Epithelial cell of proximal tubule (primary cell): ENCODE data around the gene ADGRB3. TPM values are rescaled to one million over a fixed set of nuclear protein-coding genes. Genes with fewer than 3 reads are reported as not detected.

ENCODE experiments used
- DNase-seq: peaks from one replicate; pipeline ENCODE4 v3.0.0-alpha.2; 2011; ENCODE audit warnings: low read depth
- H3K4me3 ChIP-seq: 2 replicates; pipeline ENCODE4 v1.5.1; 2011; ENCODE audit warnings: low read depth, mild to moderate bottlenecking, low read length
- total RNA-seq: library from RNA; depleted of rRNA; stranded (reverse); fragments of >200 nt; gene quantifications from 2 replicates; pipeline ENCODE4 v1.2.3, GENCODE V29; 2015
- TF ChIP-seq, protein P1 (sequence below): conservative IDR thresholded peaks from 2 replicates; pipeline ENCODE4 v1.5.1; 2012; ENCODE audit warnings: low read depth, mild to moderate bottlenecking, low read length

ADGRB3 gene
- total RNA-seq, 1 donor from 2014 or later, result 4.7 TPM

GRCh38 chr6:68756454-68757375 lies 121.6 kb downstream of the ADGRB3 start:
- TF ChIP-seq, protein P1, sequence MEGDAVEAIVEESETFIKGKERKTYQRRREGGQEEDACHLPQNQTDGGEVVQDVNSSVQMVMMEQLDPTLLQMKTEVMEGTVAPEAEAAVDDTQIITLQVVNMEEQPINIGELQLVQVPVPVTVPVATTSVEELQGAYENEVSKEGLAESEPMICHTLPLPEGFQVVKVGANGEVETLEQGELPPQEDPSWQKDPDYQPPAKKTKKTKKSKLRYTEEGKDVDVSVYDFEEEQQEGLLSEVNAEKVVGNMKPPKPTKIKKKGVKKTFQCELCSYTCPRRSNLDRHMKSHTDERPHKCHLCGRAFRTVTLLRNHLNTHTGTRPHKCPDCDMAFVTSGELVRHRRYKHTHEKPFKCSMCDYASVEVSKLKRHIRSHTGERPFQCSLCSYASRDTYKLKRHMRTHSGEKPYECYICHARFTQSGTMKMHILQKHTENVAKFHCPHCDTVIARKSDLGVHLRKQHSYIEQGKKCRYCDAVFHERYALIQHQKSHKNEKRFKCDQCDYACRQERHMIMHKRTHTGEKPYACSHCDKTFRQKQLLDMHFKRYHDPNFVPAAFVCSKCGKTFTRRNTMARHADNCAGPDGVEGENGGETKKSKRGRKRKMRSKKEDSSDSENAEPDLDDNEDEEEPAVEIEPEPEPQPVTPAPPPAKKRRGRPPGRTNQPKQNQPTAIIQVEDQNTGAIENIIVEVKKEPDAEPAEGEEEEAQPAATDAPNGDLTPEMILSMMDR, result no peak
- DNase-seq, result no peak
- no peak overlapping the region for H3K4me3 ChIP-seq

DNA sequence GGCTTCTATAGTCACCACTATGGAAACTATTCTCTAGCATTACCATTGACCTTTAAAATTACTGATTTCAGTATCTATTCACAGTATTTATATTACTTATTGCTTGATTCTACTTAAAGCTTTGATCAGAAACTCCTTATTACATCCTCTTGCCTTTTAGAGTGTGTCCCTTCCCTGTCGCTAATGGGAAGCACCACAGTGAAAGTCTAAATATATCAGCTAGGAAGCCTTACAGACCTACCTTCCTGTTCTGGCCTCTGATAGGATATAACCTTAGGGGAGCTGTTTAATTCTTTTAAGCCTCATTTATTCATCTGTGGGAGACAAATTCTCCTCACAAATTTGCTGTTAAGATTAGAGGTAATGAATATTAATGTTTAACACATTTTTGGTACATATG lies 122.7 kb downstream of the ADGRB3 start:
- no peak for DNase-seq
- no peak overlapping the region for H3K4me3 ChIP-seq
- TF ChIP-seq, protein P1, result no peak

DNA sequence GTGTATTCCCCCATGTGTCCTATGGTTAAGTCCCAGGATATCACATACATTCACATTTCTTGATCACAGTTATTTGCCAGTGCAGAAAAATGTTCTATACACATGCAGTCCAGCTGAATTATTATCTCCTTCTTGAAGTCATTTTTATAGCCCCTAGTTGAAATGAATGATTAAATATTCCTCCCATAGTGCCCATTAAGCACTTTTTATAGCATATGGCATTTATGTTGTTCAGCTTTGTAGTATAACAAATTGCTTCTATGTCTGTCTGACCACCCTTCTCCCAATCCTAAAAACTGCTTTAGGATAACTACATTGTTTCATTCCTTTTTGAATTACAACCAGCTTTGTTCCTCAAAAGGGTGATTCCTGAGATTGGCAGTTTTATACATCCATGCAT lies 123.5 kb downstream of the ADGRB3 start:
- H3K4me3 ChIP-seq, result no peak overlapping the region
- TF ChIP-seq, protein P1, result no peak
- DNase-seq, result no peak

- no peak overlapping the region for H3K4me3 ChIP-seq
- TF ChIP-seq, protein P1, result no peak
- DNase-seq, result no peak
These were observed 125.4 kb downstream of the ADGRB3 start for GRCh38 chr6:68760485-68760884.

DNA sequence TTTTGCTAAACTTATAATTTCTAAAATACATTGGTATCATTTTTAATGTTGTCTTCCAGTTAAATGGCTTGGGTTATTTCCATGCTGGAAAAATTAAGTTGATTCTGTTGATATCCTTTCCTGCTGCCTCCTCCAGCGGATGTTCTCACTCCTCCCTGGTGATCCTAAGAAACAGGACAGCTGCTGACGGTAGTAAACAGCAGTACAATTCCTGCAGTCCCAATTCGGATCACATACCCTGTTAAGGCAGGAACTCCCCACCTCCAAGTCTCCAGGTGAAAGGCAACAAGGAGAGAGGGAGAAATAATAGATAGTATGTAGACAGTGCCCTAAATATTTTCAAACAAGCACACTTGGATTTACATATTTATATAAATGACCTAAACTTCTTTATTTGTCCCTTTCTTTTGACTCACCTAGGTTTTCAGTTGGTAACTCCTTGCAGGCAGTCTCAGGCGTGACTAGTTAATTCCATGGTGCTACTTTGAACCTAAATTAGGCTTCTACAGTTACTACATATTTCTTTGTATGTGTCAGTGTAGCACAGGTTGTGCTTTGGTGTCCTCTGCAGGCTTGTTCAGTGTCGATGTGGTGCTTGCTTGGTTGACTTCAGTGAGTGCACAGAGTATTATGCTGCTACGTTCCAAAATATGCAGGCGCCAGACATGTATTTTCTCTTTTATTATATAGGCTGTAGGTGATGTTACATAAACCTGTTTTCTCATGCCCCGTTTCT lies 126.0 kb downstream of the ADGRB3 start:
- DNase-seq, result no peak
- TF ChIP-seq, protein P1, result no peak
- H3K4me3 ChIP-seq, result no peak overlapping the region

DNA sequence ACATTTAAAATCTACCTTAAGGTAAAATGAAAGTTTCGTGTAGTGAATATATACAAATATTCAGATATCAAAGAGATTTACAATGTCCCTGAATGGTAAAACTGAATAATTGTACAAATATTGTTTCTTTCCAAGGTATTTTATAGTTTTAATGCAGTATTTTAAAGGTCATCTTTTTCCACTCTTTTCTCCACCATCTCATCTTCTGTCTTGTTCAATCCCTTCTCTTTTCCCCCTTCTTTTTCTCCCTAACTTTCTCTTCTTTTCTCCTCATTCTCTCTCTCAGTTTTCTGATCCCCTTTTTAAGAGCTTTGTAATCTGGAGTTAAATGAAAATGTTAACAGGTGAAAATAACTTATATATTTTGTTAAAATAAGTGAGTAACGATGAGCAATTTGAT lies 126.9 kb downstream of the ADGRB3 start:
- DNase-seq, result no peak
- TF ChIP-seq, protein P1, result no peak
- no peak overlapping the region for H3K4me3 ChIP-seq
